CD14-positive monocyte (primary cell): ENCODE results near the gene CENPF. TPM values are rescaled to one million over a fixed set of nuclear protein-coding genes. Genes with fewer than 3 reads are reported as not detected.

ENCODE experiments used
- DNase-seq, 3 donors: peaks; one replicate each; pipeline ENCODE4 v3.0.0-alpha.2; 2011 to 2022
- H2AFZ ChIP-seq: 2 replicates; pipeline ENCODE4 v1.6.0; 2012; ENCODE audit warnings: mild to moderate bottlenecking, low read depth, low read length, inconsistent platforms; ENCODE audit not compliant: insufficient read depth, poor library complexity, severe bottlenecking
- H3K27ac ChIP-seq, 2 donors: 1 replicate in 1 of 2; 2 replicates in 1 of 2; pipeline ENCODE4 v1.5.1; 2012 to 2013; ENCODE audit warnings: low read length in 2 of 2, control low read depth in 1 of 2, inconsistent platforms in 1 of 2, low read depth in 1 of 2, mild to moderate bottlenecking in 1 of 2
- H3K27me3 ChIP-seq, 2 donors: one replicate each; pipeline versions ENCODE4 v1.6.0 to v1.6.1; 2011 to 2013; ENCODE audit warnings: low read length in 2 of 2; ENCODE audit not compliant: control insufficient read depth in 2 of 2, insufficient read depth in 2 of 2
- H3K36me3 ChIP-seq, 2 donors: replicated peaks in 1 of 2; 1 replicate in 1 of 2; 2 replicates in 1 of 2; pipeline versions ENCODE4 v1.5.1 to v1.6.1; 2012 to 2013; ENCODE audit warnings: low read length in 2 of 2, control low read depth in 1 of 2, inconsistent platforms in 1 of 2, mild to moderate bottlenecking in 1 of 2; ENCODE audit not compliant: insufficient read depth in 2 of 2, control insufficient read depth in 1 of 2
- H3K4me1 ChIP-seq, 2 donors: 1 replicate in 1 of 2; 2 replicates in 1 of 2; pipeline versions ENCODE4 v1.5.1 to v1.6.1; 2012 to 2013; ENCODE audit warnings: low read length in 2 of 2, control low read depth in 1 of 2, inconsistent platforms in 1 of 2, mild to moderate bottlenecking in 1 of 2, moderate library complexity in 1 of 2; ENCODE audit not compliant: insufficient read depth in 2 of 2, control insufficient read depth in 1 of 2
- H3K4me2 ChIP-seq: replicated peaks from 2 replicates; pipeline ENCODE3; 2012; ENCODE audit warnings: low read length, moderate library complexity, mild to moderate bottlenecking; ENCODE audit not compliant: poor library complexity, severe bottlenecking; ENCODE audit errors: extremely low read depth
- H3K4me3 ChIP-seq, 3 experiments: fragments of 200-600 bp in 1 of 3; sonication (generic) in 1 of 3; replicated peaks in 1 of 3; 1 replicate in 2 of 3; 2 replicates in 1 of 3; pipeline ENCODE4 v1.5.1; 2011 to 2013; ENCODE audit warnings: low read length in 3 of 3, mild to moderate bottlenecking in 3 of 3, control low read depth in 2 of 3, low read depth in 2 of 3, inconsistent platforms in 1 of 3, moderate library complexity in 1 of 3
- H3K79me2 ChIP-seq: 2 replicates; pipeline ENCODE4 v1.6.0; 2012; ENCODE audit warnings: mild to moderate bottlenecking, control low read depth, inconsistent platforms, low read length, moderate library complexity; ENCODE audit not compliant: insufficient read depth
- H3K9ac ChIP-seq: 2 replicates; pipeline ENCODE4 v1.6.0; 2017; ENCODE audit warnings: low read length, mild to moderate bottlenecking; ENCODE audit not compliant: insufficient read depth, poor library complexity, severe bottlenecking
- H3K9me3 ChIP-seq, 2 donors: replicated peaks in 1 of 2; 1 replicate in 1 of 2; 2 replicates in 1 of 2; pipeline versions ENCODE4 v1.5.1 to v1.6.1; 2012 to 2013; ENCODE audit warnings: low read length in 2 of 2, control low read depth in 1 of 2; ENCODE audit not compliant: control insufficient read depth in 1 of 2, insufficient read depth in 1 of 2
- H4K20me1 ChIP-seq: 2 replicates; pipeline ENCODE4 v1.6.0; 2012; ENCODE audit warnings: mild to moderate bottlenecking, low read length, control low read depth, moderate library complexity; ENCODE audit not compliant: insufficient read depth
- H3K27ac Mint-ChIP-seq, 7 donors: one replicate each; pipeline ENCODE4 v1.8.0; 2020; ENCODE audit warnings: mild to moderate bottlenecking in 7 of 7, mixed read lengths in 7 of 7, moderate library complexity in 6 of 7, inconsistent platforms in 2 of 7
- H3K27me3 Mint-ChIP-seq, 3 donors: one replicate each; pipeline ENCODE4 v1.8.0; 2021 to 2022; ENCODE audit warnings: low read depth in 3 of 3, mild to moderate bottlenecking in 3 of 3, mixed read lengths in 3 of 3, moderate library complexity in 3 of 3, inconsistent platforms in 1 of 3
- H3K36me3 Mint-ChIP-seq, 2 donors: one replicate each; pipeline ENCODE4 v1.8.0; 2020; ENCODE audit warnings: mixed read lengths in 2 of 2, inconsistent platforms in 1 of 2, mild to moderate bottlenecking in 1 of 2
- H3K4me1 Mint-ChIP-seq: one replicate; pipeline ENCODE4 v1.8.0; 2020; ENCODE audit warnings: mild to moderate bottlenecking, mixed read lengths
- H3K4me3 Mint-ChIP-seq, 2 donors: one replicate each; pipeline ENCODE4 v1.8.0; 2020; ENCODE audit warnings: mild to moderate bottlenecking in 2 of 2, mixed read lengths in 2 of 2, moderate library complexity in 1 of 2
- H3K9me3 Mint-ChIP-seq, 7 donors: one replicate each; pipeline ENCODE4 v1.8.0; 2020 to 2022; ENCODE audit warnings: mixed read lengths in 7 of 7, mild to moderate bottlenecking in 6 of 7, moderate library complexity in 6 of 7, inconsistent platforms in 2 of 7
- CTCF ChIP-seq: fragments of 200-600 bp; IDR thresholded peaks from one replicate; pipeline ENCODE4 v1.8.0; 2022; ENCODE audit warnings: antibody characterized with exemption, mild to moderate bottlenecking
- WGBS: methylation state at CpG from one replicate; pipeline ENCODE4 v1.1.5; 2013; ENCODE audit warnings: missing lambda C conversion rate; ENCODE audit not compliant: insufficient coverage; 5-methylcytosine and 5-hydroxymethylcytosine counted together
- intact Hi-C, 2 donors: fragments of 100-400 bp; cut with micrococcal nuclease; formaldehyde crosslinking; loops; one replicate each; pipeline versions ENCODE4 v1.15.0 to v1.15.1; 2023
- polyA plus RNA-seq, 3 donors: library from polyadenylated mRNA; depleted of rRNA in 1 of 3; unstranded in 2 of 3; stranded (reverse) in 1 of 3; fragments of 300-500 nt in 2 of 3; fragments of >200 nt in 1 of 3; fragmentation: Illumina TruSeq in 2 of 3; gene quantifications; 1 replicate in 2 of 3; 2 replicates in 1 of 3; pipeline ENCODE4 v1.2.3, GENCODE V29; 2012 to 2021

Gene CENPF
- polyA plus RNA-seq, 3 donors: 0.01 to 0.29 TPM; not detected in 1

DNA sequence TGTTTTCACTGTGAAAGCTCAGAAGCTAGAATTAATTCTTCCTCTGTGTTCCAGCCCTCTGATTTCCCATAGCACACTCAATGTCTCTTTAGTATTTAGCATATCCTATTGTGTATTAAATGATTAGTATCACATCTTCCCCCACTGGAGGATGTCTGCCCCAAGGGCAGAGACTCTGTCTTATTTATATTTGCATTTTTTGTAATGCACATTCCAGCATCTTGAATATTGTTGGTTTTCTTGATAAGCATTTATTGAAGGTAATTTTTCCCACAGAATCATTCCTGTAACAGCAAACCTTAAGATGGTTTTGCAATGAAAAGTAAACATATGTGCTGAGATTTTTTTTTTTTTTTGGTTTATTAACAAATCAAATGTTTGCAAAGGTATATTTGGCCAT lies 34.1 kb downstream of the CENPF start:
- no peak overlapping the region for H2AFZ ChIP-seq
- H3K27me3 ChIP-seq: no peaks in the 10 kb centered on the region
- H3K4me2 ChIP-seq: no peak overlapping the region
- H3K9me3 ChIP-seq: no peaks in the 10 kb centered on the region
- Mint-ChIP-seq H3K4me3 (no peak overlapping the region), H3K9me3 (no peaks in the 10 kb centered on the region), H3K36me3 (peaks cover 48 to 71% of the 10 kb centered on the region in 2 donors), H3K4me1 (no peaks in the 10 kb centered on the region), H3K27ac (no peak overlapping the region), H3K27me3 (no peaks in the 10 kb centered on the region)
- H3K36me3 ChIP-seq: peaks cover 64 to 100% of the 10 kb centered on the region in 2 donors
- no peak overlapping the region for H3K4me3 ChIP-seq
- no peaks in the 10 kb centered on the region for H3K79me2 ChIP-seq
- no peak overlapping the region for H3K27ac ChIP-seq
- intact Hi-C loops: no loop called here
- no peaks in the 10 kb centered on the region for H4K20me1 ChIP-seq
- no peak for DNase-seq
- H3K9ac ChIP-seq: no peak overlapping the region
- no peaks in the 10 kb centered on the region for H3K4me1 ChIP-seq
- TF ChIP-seq CTCF: no peak

DNA sequence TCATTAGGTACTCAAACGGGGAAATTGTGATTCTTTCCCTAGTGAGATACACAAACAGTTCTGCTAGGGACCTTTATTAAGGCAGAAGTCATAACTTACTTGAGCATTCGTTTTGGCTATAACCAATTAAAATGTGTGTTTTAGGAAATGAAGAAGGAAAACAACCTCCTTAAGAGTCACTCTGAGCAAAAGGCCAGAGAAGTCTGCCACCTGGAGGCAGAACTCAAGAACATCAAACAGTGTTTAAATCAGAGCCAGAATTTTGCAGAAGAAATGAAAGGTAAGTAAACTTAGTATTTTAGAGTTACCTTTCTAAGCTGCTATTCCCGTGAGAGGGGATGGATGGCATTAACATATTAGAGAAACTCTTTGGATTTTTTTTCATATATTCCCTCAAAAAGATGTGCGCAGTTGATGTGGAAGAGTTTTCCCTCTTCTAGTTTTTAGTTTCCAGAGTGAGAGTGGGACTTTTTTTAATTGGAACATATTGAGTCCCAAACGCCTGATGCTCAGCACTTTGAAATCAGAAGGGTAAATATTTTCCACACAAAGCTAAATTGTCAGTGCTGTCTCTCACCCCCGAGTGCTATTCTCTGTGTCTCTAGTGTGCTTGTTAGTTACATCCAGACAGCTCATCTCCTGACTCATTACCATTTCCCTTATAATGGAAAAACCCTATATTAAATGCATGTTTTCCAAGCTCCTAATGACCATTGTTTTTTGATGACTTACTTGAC lies 34.9 kb downstream of the CENPF start:
- H2AFZ ChIP-seq: no peak overlapping the region
- no peak overlapping the region for H3K4me3 Mint-ChIP-seq
- H3K27ac Mint-ChIP-seq: no peak overlapping the region
- H3K27me3 ChIP-seq: no peaks in the 10 kb centered on the region
- no peaks in the 10 kb centered on the region for H3K79me2 ChIP-seq
- DNase-seq: no peak
- peaks cover 43 to 64% of the 10 kb centered on the region in 2 donors for H3K36me3 Mint-ChIP-seq
- H4K20me1 ChIP-seq: no peaks in the 10 kb centered on the region
- peak; percentile 68 for TF ChIP-seq CTCF
- H3K4me1 ChIP-seq: no peaks in the 10 kb centered on the region
- H3K9ac ChIP-seq: no peak overlapping the region
- H3K4me1 Mint-ChIP-seq: no peaks in the 10 kb centered on the region
- no peak overlapping the region for H3K4me3 ChIP-seq
- H3K9me3 ChIP-seq: no peaks in the 10 kb centered on the region
- peaks cover 57 to 100% of the 10 kb centered on the region in 2 donors for H3K36me3 ChIP-seq
- intact Hi-C loops: no loop called here
- H3K9me3 Mint-ChIP-seq: no peaks in the 10 kb centered on the region
- H3K27ac ChIP-seq: no peak overlapping the region
- no peak overlapping the region for H3K4me2 ChIP-seq
- WGBS: no CpG with 5 or more reads among the region's 6 CpGs
- no peaks in the 10 kb centered on the region for H3K27me3 Mint-ChIP-seq
